NCI-H2171 (cell line): Measurements from ENCODE around the gene TMEM26.

Experiments used
- DNase-seq: peaks from one replicate; lab custom pipeline; 2025; lab: John Stamatoyannopoulos, UW

The TMEM26 gene

GRCh38 chr10:61458031-61458430 lies 4.8 kb upstream of the TMEM26 start:
- no peak for DNase-seq

- DNase-seq = no peak
These were observed 3.1 kb upstream of the TMEM26 start for GRCh38 chr10:61456095-61456789.

- DNase-seq = no peak
These were observed 2.5 kb upstream of the TMEM26 start for GRCh38 chr10:61455656-61456055.

- DNase-seq = no peak
These were observed 1.4 kb upstream of the TMEM26 start for GRCh38 chr10:61454541-61454940.

- no peak for DNase-seq
These were observed 980 bp downstream of the TMEM26 start for GRCh38 chr10:61452151-61452651.

- no peak for DNase-seq
These were observed 1.8 kb downstream of the TMEM26 start for GRCh38 chr10:61451357-61451756.

- no peak for DNase-seq
These were observed 4.2 kb downstream of the TMEM26 start for GRCh38 chr10:61448841-61449600.

- DNase-seq = no peak
These were observed 5.1 kb downstream of the TMEM26 start for GRCh38 chr10:61448091-61448490.

- no peak for DNase-seq
These were observed 14.0 kb downstream of the TMEM26 start for GRCh38 chr10:61439058-61439609.

GRCh38 chr10:61438141-61438988 lies 14.8 kb downstream of the TMEM26 start:
- no peak for DNase-seq

- DNase-seq = no peak
These were observed 30.0 kb downstream of the TMEM26 start for GRCh38 chr10:61423178-61423577.

- no peak for DNase-seq
These were observed 35.5 kb downstream of the TMEM26 start for GRCh38 chr10:61417661-61418060.

- DNase-seq = no peak
These were observed 37.4 kb downstream of the TMEM26 start for GRCh38 chr10:61415824-61416223.

- DNase-seq = no peak
These were observed 41.5 kb downstream of the TMEM26 start for GRCh38 chr10:61411706-61412105.

- DNase-seq = no peak
These were observed 42.7 kb downstream of the TMEM26 start for GRCh38 chr10:61410353-61411070.

GRCh38 chr10:61409157-61409556 lies 44.0 kb downstream of the TMEM26 start:
- DNase-seq = no peak

- no peak for DNase-seq
These were observed 45.1 kb downstream of the TMEM26 start for GRCh38 chr10:61408105-61408504.

GRCh38 chr10:61406736-61407135 lies 46.4 kb downstream of the TMEM26 start:
- DNase-seq = no peak

- no peak for DNase-seq
These were observed 46.9 kb downstream of the TMEM26 start for GRCh38 chr10:61406242-61406641.

- no peak for DNase-seq
These were observed 48.4 kb downstream of the TMEM26 start for GRCh38 chr10:61404751-61405150.

- no peak for DNase-seq
These were observed 52.7 kb downstream of the TMEM26 start for GRCh38 chr10:61400524-61400923.
